ENCODE data around the gene SPAAR. TPM values are rescaled to one million over a fixed set of nuclear protein-coding genes. Genes with fewer than 3 reads are reported as not detected.

The SPAAR gene
- total and polyA plus RNA-seq, 9 of the 15 experiments (the other 6 are each of a cell fraction or from before 2014, with no cell fraction given): not detected

DNA sequence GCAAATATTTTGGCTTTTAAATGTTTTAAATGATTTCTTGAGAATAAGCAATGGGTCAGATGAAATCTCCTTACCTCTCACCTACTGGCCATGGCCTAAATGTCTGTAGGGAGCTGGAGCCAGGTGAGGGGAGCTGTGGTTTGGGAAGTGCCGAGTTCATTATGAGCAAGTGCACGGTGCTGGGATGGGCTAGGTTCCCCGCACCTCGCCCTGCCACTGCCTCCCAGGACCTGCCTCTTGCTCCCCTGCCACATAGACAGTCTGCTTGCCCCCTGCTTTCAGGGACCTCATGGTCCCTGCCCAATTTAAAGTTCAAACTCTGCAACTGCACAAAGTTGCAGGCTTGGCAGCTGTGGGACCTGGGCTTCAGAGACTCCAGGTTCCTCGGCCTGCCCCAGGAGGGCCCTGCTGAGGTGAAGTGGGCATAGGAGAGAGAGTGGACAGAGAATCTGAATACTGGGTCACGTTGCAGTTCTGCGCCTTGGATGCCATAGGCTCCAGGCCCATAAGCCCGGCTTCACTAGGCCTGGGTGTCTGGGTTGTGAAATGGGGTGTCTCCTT is 44.5 kb upstream of the SPAAR start:
- no peak for FAIRE-seq
- TF ChIP-seq HNRNPL (IDR thresholded peaks at IDR 0.05; ENCODE audit: low read depth, low read length) (no peak), XRCC4 (IDR thresholded peaks at IDR 0.05; ENCODE audit: extremely low read depth, insufficient read depth, insufficient read length) (no peak), SIRT6 (IDR thresholded peaks at IDR 0.05; ENCODE audit: low read depth, low read length) (no peak), NR2C1 (IDR thresholded peaks at IDR 0.05) (no peak), NR2C1 (tag; IDR thresholded peaks at IDR 0.05) (no peak), ZNF232 (CRISPR knock-in tag; IDR thresholded peaks at IDR 0.05) (no peak), ELF1 (tag; IDR thresholded peaks at IDR 0.05) (no peak), PML (IDR thresholded peaks at IDR 0.05; ENCODE audit: low read length) (no peak), E2F4 (CRISPR knock-in tag; IDR thresholded peaks at IDR 0.05; ENCODE audit: low read depth) (no peak), FOXK2 (conservative IDR thresholded peaks at IDR 0.05 in 1 of 2, IDR thresholded peaks at IDR 0.05 in 1 of 2; ENCODE audit: low read depth in 2 of 2) (no peak), ZNF408 (CRISPR knock-in tag; IDR thresholded peaks at IDR 0.05; ENCODE audit: low read depth) (no peak), ZFX (CRISPR knock-in tag; IDR thresholded peaks at IDR 0.05) (no peak), NR2C2 (CRISPR knock-in tag; IDR thresholded peaks at IDR 0.05) (no peak), NR2C2 (tag; IDR thresholded peaks at IDR 0.05) (no peak), TSC22D4 (tag; IDR thresholded peaks at IDR 0.05) (no peak), MXD1 (CRISPR knock-in tag; IDR thresholded peaks at IDR 0.05; ENCODE audit: borderline replicate concordance, poor library complexity, severe bottlenecking) (no peak), FOSL1 (tag; conservative IDR thresholded peaks at IDR 0.05) (no peak)
- TF ChIP-seq, protein P1, sequence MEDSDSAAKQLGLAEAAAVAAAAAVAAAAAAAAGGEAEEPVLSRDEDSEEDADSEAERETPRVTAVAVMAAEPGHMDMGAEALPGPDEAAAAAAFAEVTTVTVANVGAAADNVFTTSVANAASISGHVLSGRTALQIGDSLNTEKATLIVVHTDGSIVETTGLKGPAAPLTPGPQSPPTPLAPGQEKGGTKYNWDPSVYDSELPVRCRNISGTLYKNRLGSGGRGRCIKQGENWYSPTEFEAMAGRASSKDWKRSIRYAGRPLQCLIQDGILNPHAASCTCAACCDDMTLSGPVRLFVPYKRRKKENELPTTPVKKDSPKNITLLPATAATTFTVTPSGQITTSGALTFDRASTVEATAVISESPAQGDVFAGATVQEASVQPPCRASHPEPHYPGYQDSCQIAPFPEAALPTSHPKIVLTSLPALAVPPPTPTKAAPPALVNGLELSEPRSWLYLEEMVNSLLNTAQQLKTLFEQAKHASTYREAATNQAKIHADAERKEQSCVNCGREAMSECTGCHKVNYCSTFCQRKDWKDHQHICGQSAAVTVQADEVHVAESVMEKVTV (CRISPR knock-in tag; IDR thresholded peaks at IDR 0.05): no peak

More for the DNA sequence above, 44.5 kb upstream of the SPAAR start:
- Histone ChIP-seq H3K4me1 (replicated peaks in 1 of 2; ENCODE audit: control insufficient read depth in 2 of 2, insufficient read depth in 2 of 2, low read length in 2 of 2) (peaks cover 0 to 3% of the 10 kb centered on the region in 2 experiments; a peak in 2 of 5 replicates), H2AFZ (ENCODE audit: low read depth, low read length) (no peak overlapping the region), H3K4me3 (no peak overlapping the region), H4K20me1 (replicated peaks; ENCODE audit: control insufficient read depth, insufficient read depth, low read length) (no peaks in the 10 kb centered on the region), H3K9ac (ENCODE audit: insufficient read depth in 1 of 2, low read depth in 2 of 2, low read length in 2 of 2) (no peak overlapping the region), H3K36me3 (ENCODE audit: control insufficient read depth, insufficient read depth, low read length) (no peaks in the 10 kb centered on the region), H3K4me2 (ENCODE audit: insufficient read depth, low read length) (no peak overlapping the region), H3K9me3 (replicated peaks; ENCODE audit: control insufficient read depth, insufficient read depth, low read depth, low read length) (no peaks in the 10 kb centered on the region), H3K79me2 (ENCODE audit: control insufficient read depth, insufficient read depth, low read length) (no peaks in the 10 kb centered on the region), H3K9me1 (ENCODE audit: control insufficient read depth, insufficient read depth, low read length) (no peaks in the 10 kb centered on the region), H3K27me3 (ENCODE audit: control insufficient read depth in 2 of 2, insufficient read depth in 2 of 2, low read length in 2 of 2) (peaks cover 6 to 51% of the 10 kb centered on the region in 2 experiments; a peak in 4 of 5 replicates), H3K27ac (ENCODE audit: extremely low read depth, low read depth, low read length) (no peak overlapping the region)
- WGBS (ENCODE audit: insufficient coverage, low coverage, missing lambda C conversion rate): 10% methylated on average over 8 of the region's 8 CpGs
- in situ Hi-C loops (cut with MboI): no loop called here
- intact Hi-C loops (cut with micrococcal nuclease): no loop called here
- no peak for DNase-seq (ENCODE audit: extremely low read depth in 1 of 4, low spot score in 3 of 4)
- POLR2A ChIA-PET: interaction anchor here (0.6 to 1.4 kb wide), 3 partner anchors 13 to 210 kb away, joined by 3 to 4 read pairs (median 3); no protein-coding TSS in a partner anchor
- no peak for ATAC-seq
- no TSS peak for BruUV-seq (replicated peaks)
- CTCF ChIA-PET (ENCODE audit: low intra/inter-chr PET ratio): no interaction called here

All from K562 (cell line).